Measurements from ENCODE around the gene NKIRAS1.

Gene NKIRAS1

GRCh38 chr3:23916886-23917678 lies at the start of gene NKIRAS1, which contains the start of gene RPL15:
Gene NKIRAS1, minus strand, starts transcription at chr3:23916990. Its CDS starts 6,086 bp downstream, at chr3:23910904.
Gene RPL15, plus strand, starts transcription at chr3:23917132. Its CDS starts 728 bp downstream, at chr3:23917860.
- DNase-seq (ENCODE audit: low read depth in 2 of 2): peak; percentile 95 to 96

GRCh38 chr3:23966328-23966727 lies 49.5 kb upstream of the NKIRAS1 start:
- DNase-seq (ENCODE audit: low read depth in 2 of 2): no peak

GRCh38 chr3:23964537-23965235 lies 47.9 kb upstream of the NKIRAS1 start:
- DNase-seq (ENCODE audit: low read depth in 2 of 2): no peak

- no peak for DNase-seq (ENCODE audit: low read depth in 2 of 2)
Measured at GRCh38 chr3:23961913-23962312, 45.1 kb upstream of the NKIRAS1 start.

GRCh38 chr3:23961066-23961465 lies 44.3 kb upstream of the NKIRAS1 start:
- DNase-seq (ENCODE audit: low read depth in 2 of 2): no peak

GRCh38 chr3:23960649-23961048 lies 43.9 kb upstream of the NKIRAS1 start:
- DNase-seq (ENCODE audit: low read depth in 2 of 2): no peak

- no peak for DNase-seq (ENCODE audit: low read depth in 2 of 2)
Measured at GRCh38 chr3:23959135-23959900, 42.5 kb upstream of the NKIRAS1 start.

- no peak for DNase-seq (ENCODE audit: low read depth in 2 of 2)
Measured at GRCh38 chr3:23956701-23957100, 39.9 kb upstream of the NKIRAS1 start.

GRCh38 chr3:23954144-23954543 lies 37.4 kb upstream of the NKIRAS1 start:
- DNase-seq (ENCODE audit: low read depth in 2 of 2): no peak

GRCh38 chr3:23953523-23953922 lies 36.7 kb upstream of the NKIRAS1 start:
- no peak for DNase-seq (ENCODE audit: low read depth in 2 of 2)

GRCh38 chr3:23952646-23953045 lies 35.9 kb upstream of the NKIRAS1 start:
- no peak for DNase-seq (ENCODE audit: low read depth in 2 of 2)

- no peak for DNase-seq (ENCODE audit: low read depth in 2 of 2)
Measured at GRCh38 chr3:23950293-23950692, 33.5 kb upstream of the NKIRAS1 start.

GRCh38 chr3:23949784-23950183 lies 33.0 kb upstream of the NKIRAS1 start:
- DNase-seq (ENCODE audit: low read depth in 2 of 2): no peak

- DNase-seq (ENCODE audit: low read depth in 2 of 2): no peak
Measured at GRCh38 chr3:23948761-23949160, 32.0 kb upstream of the NKIRAS1 start.

- peak; percentile 93 to 95 for DNase-seq (ENCODE audit: low read depth in 2 of 2)
Measured at GRCh38 chr3:23945913-23946687, 29.3 kb upstream of the NKIRAS1 start.

GRCh38 chr3:23945663-23945912 lies 28.8 kb upstream of the NKIRAS1 start:
- DNase-seq (ENCODE audit: low read depth in 2 of 2): no peak

GRCh38 chr3:23944861-23945662 lies 28.3 kb upstream of the NKIRAS1 start, which contains the start of gene NR1D2:
Gene NR1D2, plus strand, starts transcription at chr3:23945286. Its CDS starts 293 bp downstream, at chr3:23945579.
- DNase-seq (ENCODE audit: low read depth in 2 of 2): peak; percentile 37 to 65

GRCh38 chr3:23944007-23944783 lies 27.4 kb upstream of the NKIRAS1 start:
- no peak for DNase-seq (ENCODE audit: low read depth in 2 of 2)

GRCh38 chr3:23942546-23942945 lies 25.8 kb upstream of the NKIRAS1 start:
- no peak for DNase-seq (ENCODE audit: low read depth in 2 of 2)

GRCh38 chr3:23941440-23941839 lies 24.6 kb upstream of the NKIRAS1 start:
- no peak for DNase-seq (ENCODE audit: low read depth in 2 of 2)

Measured in stimulated activated CD4-positive, alpha-beta T cell treated with anti-CD3 and anti-CD28 coated beads, Interleukin-15, amount 100 ng/mL, for 48 hours (primary cell).